Body of pancreas (tissue), 4 donors: Measurements from ENCODE around the gene ZNF766. TPM values are rescaled to one million over a fixed set of nuclear protein-coding genes. Genes with fewer than 3 reads are reported as not detected.
"Not testable (repeated sequence)": the region's sequence is repeated elsewhere in the genome, so short reads cannot be mapped to it uniquely, and the experiment has no call there.

Source experiments
- ATAC-seq: fragments of 150-250 bp; one replicate; pipeline ENCODE4 v1.9.1; 2016
- DNase-seq, 4 donors: peaks; one replicate each; pipeline ENCODE4 v3.0.0-alpha.2; 2019
- H3K27ac ChIP-seq, 4 donors: fragments of 200-600 bp; sonication (generic); 1 replicate in 3 of 4; 2 replicates in 1 of 4; pipeline versions ENCODE4 v1.5.1 to v1.6.1; 2016 to 2019; ENCODE audit warnings: mild to moderate bottlenecking in 1 of 4, mixed read lengths in 1 of 4, moderate library complexity in 1 of 4
- H3K27me3 ChIP-seq, 2 donors: fragments of 200-600 bp; sonication (generic); one replicate each; pipeline ENCODE4 v1.6.0; 2016; ENCODE audit warnings: mild to moderate bottlenecking in 1 of 2
- H3K36me3 ChIP-seq, 2 donors: fragments of 200-600 bp; sonication (generic); replicated peaks in 1 of 2; 2 replicates each; pipeline ENCODE4 v1.5.1; 2016; ENCODE audit warnings: low read depth in 2 of 2; ENCODE audit not compliant: insufficient read depth in 1 of 2
- H3K4me1 ChIP-seq: fragments of 200-600 bp; sonication (generic); one replicate; pipeline ENCODE4 v1.6.0; 2016
- H3K4me3 ChIP-seq, 2 donors: fragments of 200-600 bp; sonication (generic); 1 replicate in 1 of 2; 2 replicates in 1 of 2; pipeline ENCODE4 v1.5.1; 2016 to 2019
- H3K9me3 ChIP-seq, 3 donors: fragments of 200-600 bp; sonication (generic); 1 replicate in 2 of 3; 2 replicates in 1 of 3; pipeline ENCODE4 v1.5.1; 2016
- POLR2A ChIP-seq, 3 donors: fragments of 450-650 bp; IDR thresholded peaks; one replicate each; pipeline ENCODE4 v1.6.1; 2016; ENCODE audit warnings: antibody characterized with exemption in 3 of 3, mild to moderate bottlenecking in 2 of 3
- WGBS, 2 donors: methylation state at CpG; one replicate each; pipeline ENCODE4 v1.1.5; 2017; 5-methylcytosine and 5-hydroxymethylcytosine counted together
- intact Hi-C: fragments of 100-400 bp; cut with DNase I; formaldehyde crosslinking; loops from one replicate; pipeline ENCODE4 v1.15.1; 2023
- total RNA-seq, 2 donors: library from RNA; depleted of rRNA; stranded (reverse); fragments of >200 nt; gene quantifications; one replicate each; pipeline ENCODE4 v1.1.0, GENCODE V29; 2016
- TF ChIP-seq, protein P1 (sequence below), 7 experiments: fragments of 450-650 bp in 4 of 7; fragments of 200-600 bp in 3 of 7; sonication (generic) in 3 of 7; IDR thresholded peaks; one replicate each; pipeline ENCODE4 v1.5.1; 2016 to 2019; ENCODE audit warnings: antibody characterized with exemption in 7 of 7

Gene ZNF766
- total RNA-seq, 2 donors from 2014 or later, result 2.0 to 4.9 TPM

DNA sequence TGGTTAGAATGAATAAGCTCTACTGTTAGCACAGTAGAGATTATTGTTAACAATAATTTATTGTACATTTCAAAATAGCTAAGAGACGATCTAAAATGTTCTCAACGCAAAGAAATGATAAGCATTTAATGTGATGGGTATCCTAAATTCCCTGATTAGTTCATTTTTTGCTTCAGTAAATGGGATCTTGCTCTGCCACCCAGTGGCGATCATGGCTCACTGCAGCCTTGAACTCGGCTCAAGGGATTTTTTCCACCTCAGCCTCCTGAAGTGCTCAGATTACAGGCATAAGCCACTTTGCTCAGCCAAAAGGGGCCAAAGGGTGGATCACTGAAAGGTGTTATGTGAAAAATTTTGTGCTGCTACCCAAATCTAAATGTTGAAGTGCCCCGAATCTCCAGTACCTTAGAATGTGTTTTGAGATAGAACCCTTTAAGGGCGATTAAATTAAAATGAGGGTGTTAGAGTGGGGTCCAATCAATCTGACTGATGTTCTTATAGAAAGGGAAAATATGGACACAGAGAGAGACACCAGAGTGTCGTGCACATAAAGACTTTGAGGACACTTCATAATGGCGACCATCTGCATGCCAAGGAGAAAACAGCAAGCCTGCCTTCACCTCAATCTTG, 31.5 kb upstream of the ZNF766 start:
- TF ChIP-seq, protein P1, sequence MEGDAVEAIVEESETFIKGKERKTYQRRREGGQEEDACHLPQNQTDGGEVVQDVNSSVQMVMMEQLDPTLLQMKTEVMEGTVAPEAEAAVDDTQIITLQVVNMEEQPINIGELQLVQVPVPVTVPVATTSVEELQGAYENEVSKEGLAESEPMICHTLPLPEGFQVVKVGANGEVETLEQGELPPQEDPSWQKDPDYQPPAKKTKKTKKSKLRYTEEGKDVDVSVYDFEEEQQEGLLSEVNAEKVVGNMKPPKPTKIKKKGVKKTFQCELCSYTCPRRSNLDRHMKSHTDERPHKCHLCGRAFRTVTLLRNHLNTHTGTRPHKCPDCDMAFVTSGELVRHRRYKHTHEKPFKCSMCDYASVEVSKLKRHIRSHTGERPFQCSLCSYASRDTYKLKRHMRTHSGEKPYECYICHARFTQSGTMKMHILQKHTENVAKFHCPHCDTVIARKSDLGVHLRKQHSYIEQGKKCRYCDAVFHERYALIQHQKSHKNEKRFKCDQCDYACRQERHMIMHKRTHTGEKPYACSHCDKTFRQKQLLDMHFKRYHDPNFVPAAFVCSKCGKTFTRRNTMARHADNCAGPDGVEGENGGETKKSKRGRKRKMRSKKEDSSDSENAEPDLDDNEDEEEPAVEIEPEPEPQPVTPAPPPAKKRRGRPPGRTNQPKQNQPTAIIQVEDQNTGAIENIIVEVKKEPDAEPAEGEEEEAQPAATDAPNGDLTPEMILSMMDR (IDR thresholded peaks at IDR 0.05), result peak; percentile 58 to 92 (median 81)
- no peak for TF ChIP-seq POLR2A (IDR thresholded peaks at IDR 0.05)
- DNase-seq (peak; percentile 59 to 67 (median 62)), ATAC-seq (peak; percentile 71)
- WGBS, 2 donors, result 8 to 10% methylated on average over 8 of the region's 8 CpGs
- Histone ChIP-seq H3K9me3 (no peaks in the 10 kb centered on the region), H3K4me1 (no peaks in the 10 kb centered on the region), H3K27ac (no peak overlapping the region), H3K4me3 (no peak overlapping the region), H3K27me3 (no peaks in the 10 kb centered on the region), H3K36me3 (no peaks in the 10 kb centered on the region)
- intact Hi-C loops, result loop anchor here (5.0 kb wide), 1 partner anchor 101 kb away; the partner anchor contains the start of gene ZNF616

DNA sequence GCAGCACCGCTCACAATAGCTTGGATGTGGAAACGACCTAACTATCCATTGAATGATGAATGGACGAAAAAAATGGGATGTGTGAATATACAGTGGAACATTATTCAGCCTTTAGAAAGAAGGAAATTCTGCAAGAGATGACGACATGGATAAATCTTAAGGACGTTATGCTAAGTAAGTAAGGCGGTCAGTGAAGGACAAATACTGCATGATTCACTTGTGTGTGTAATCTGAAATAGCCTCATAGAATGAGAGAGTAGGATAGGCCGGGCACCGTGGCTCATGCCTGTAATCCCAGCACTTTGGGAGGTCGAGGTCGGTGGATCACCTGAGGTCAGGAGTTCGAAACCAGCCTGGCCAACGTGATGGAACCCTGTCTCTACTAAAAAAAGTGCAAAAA, 25.4 kb upstream of the ZNF766 start:
- Histone ChIP-seq H3K27me3 (no peaks in the 10 kb centered on the region), H3K36me3 (no peaks in the 10 kb centered on the region), H3K4me3 (no peak overlapping the region), H3K9me3 (no peaks in the 10 kb centered on the region), H3K4me1 (no peaks in the 10 kb centered on the region), H3K27ac (no peak overlapping the region)
- DNase-seq (no peak), ATAC-seq (no peak)
- intact Hi-C loops, result no loop called here
- no peak for TF ChIP-seq POLR2A (IDR thresholded peaks at IDR 0.05)
- TF ChIP-seq, protein P1 (IDR thresholded peaks at IDR 0.05), result no peak
- WGBS, 2 donors, result 69 to 79% methylated on average over 12 of the region's 12 CpGs

GRCh38 chr19:52248241-52248640, 21.1 kb upstream of the ZNF766 start:
- TF ChIP-seq, protein P1 (IDR thresholded peaks at IDR 0.05), result peak; percentile 37 to 72 (median 49)
- no peak for TF ChIP-seq POLR2A (IDR thresholded peaks at IDR 0.05)

GRCh38 chr19:52258426-52258825, 11.0 kb upstream of the ZNF766 start:
- DNase-seq, result no peak
- no peak for TF ChIP-seq POLR2A (IDR thresholded peaks at IDR 0.05)
- TF ChIP-seq, protein P1 (IDR thresholded peaks at IDR 0.05), result no peak
- no peak for ATAC-seq
- Histone ChIP-seq H3K27ac (no peak overlapping the region), H3K9me3 (no peaks in the 10 kb centered on the region), H3K36me3 (no peaks in the 10 kb centered on the region), H3K4me3 (no peak overlapping the region), H3K27me3 (no peaks in the 10 kb centered on the region), H3K4me1 (no peaks in the 10 kb centered on the region)
- intact Hi-C loops, result no loop called here
- 86 to 94% methylated on average over 5 of the region's 5 CpGs for WGBS, 2 donors

More at GRCh38 chr19:52248241-52248640, 21.1 kb upstream of the ZNF766 start:
- no peaks in the 10 kb centered on the region for H3K27me3 ChIP-seq
- ATAC-seq (peak; percentile 56), DNase-seq (peak; percentile 34 to 73 (median 63))
- no peaks in the 10 kb centered on the region for H3K9me3 ChIP-seq
- 8 to 13% methylated on average over 6 of the region's 6 CpGs for WGBS, 2 donors
- H3K4me1 ChIP-seq, result no peaks in the 10 kb centered on the region
- no peak overlapping the region for H3K4me3 ChIP-seq
- intact Hi-C loops, result no loop called here
- H3K27ac ChIP-seq, result no peak overlapping the region
- H3K36me3 ChIP-seq, result no peaks in the 10 kb centered on the region

DNA sequence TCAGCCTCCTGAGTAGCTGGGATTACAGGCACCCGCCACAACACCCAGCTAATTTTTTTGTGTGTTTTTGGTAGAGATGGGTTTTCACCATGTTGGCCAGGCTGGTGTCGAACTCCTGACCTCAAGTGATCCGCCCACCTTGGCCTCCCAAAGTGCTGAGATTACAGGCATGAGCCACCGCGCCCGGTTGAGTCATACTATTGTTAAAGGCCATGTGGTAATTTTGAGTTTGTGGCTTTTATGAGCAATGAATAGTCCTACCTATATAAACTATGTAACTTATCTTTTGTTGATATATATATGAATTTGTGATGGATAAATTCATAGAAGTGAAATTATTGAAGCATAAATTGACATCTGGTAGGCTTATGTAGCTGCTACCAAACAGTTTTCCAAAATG, 3.8 kb upstream of the ZNF766 start:
- H3K27me3 ChIP-seq, H3K9me3 ChIP-seq, H3K4me1 ChIP-seq, DNase-seq, H3K27ac ChIP-seq, ATAC-seq, H3K4me3 ChIP-seq, intact Hi-C loops, H3K36me3 ChIP-seq: not testable (repeated sequence)
- 89 to 97% methylated on average over 6 of the region's 6 CpGs for WGBS, 2 donors
